Stimulated activated CD4-positive, alpha-beta T cell treated with anti-CD3 and anti-CD28 coated beads, TNF-alpha, amount 100 ng/mL, for 24 hours (primary cell): ENCODE data around the gene HSP90AA1.
"Not testable (repeated sequence)": the region's sequence is repeated elsewhere in the genome, so short reads cannot be mapped to it uniquely, and the experiment has no call there.

Experiments
- DNase-seq, 3 experiments: peaks; one replicate each; pipeline ENCODE4 v3.0.0-alpha.2; 2020; ENCODE audit warnings: low read depth in 3 of 3

The HSP90AA1 gene

DNA sequence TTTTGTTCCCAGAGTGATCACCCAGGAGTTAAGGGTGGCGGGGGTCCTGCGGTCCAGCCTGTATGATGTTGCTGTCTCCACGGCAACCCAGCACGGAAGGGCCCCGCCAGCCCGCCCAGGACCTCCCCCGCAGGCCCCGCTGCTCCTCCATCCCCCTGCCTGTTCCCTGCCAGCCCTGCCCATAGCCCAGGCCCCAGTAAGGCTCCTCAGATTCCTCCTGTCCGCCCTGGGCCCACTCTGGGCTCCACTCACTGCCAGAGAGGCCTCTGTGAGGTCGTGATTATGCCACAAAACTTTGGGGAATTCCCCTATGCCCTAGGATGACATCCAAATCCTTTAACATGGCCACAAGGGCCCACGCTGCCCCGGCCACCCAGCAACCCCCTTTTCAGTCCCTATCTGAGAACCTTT, 20.8 kb downstream of the HSP90AA1 start:
- no peak for DNase-seq

DNA sequence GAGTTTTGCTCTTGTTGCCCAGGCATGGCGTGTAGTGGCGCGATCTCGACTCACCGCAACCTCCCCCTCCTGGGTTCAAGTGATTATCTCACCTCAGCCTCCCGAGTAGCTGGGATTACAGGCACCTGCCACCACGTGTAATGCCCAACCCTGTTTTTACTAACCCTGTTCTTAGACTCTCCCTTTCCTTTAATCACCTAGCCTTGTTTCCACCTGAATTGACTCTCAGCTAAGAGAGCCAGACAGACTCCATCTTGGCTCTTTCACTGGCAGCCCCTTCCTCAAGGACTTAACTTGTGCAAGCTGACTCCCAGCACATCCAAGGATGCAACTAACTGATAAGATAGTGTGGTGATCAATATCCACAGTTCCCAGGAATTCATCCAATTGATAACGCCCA, 22.3 kb downstream of the HSP90AA1 start:
- DNase-seq, result not testable (repeated sequence)

DNA sequence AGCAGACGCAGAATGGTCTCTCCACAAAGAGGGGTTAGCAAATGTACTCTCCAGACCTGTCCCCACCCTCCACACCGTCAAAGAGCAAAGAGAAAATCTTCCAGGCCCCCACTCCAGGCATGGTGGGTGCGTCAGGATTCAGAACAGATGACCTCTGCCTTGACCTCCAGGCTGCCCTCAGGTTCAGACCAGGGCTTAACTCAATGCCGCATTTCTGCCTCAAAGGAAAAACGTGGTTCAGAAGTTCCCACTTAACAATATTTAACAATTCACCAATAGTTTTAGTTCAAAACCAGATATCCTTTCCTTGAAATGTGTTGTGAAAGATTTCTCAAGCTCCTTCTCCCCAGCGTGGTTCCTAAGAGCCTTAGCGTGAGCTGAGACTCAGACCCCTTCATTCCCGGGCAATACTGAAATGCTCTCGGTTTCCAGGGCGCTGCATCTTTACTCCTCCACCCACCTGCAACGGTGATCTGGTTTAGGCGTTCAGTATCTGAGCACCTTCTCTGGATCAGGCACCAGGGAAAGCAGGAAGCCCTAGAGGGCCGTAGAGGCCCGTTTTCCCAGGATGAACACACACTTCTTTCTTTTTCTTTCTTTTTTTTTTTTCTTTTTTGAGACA, 22.9 kb downstream of the HSP90AA1 start:
- no peak for DNase-seq

DNA sequence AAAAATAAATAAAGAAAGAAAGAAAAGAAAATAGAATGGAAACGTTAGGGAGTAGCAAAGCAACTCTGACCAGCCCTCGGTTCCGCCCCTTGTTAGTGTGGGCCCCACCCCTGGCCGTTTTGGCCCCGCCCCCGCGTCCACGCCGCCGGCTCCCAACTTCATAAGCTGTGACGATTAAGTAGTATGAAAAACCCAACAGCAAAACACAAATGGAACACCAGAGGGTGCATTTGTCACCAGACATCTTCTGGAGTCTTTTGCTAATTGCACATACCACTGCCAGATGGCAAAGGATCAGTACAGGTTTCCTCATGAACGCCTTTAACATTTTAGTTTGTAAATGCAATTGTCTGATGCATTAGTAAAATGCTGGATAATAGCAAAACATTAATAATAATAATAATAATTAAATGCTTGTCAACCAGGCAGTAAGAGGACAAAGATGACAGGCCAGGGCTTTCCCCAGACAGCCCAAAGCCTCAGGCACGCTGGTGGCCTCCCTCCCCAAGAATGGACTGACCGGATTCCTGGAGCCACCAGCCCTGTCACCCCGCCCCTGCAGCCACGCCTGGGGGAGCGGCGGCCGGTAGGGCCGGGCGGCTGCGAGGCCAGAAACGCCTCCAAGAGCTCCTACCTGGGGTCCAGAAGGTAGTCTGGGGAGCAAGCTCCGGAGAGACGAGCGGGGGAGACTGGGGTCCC, 23.6 kb downstream of the HSP90AA1 start:
- peak; percentile 42 to 73 (median 47) for DNase-seq

DNA sequence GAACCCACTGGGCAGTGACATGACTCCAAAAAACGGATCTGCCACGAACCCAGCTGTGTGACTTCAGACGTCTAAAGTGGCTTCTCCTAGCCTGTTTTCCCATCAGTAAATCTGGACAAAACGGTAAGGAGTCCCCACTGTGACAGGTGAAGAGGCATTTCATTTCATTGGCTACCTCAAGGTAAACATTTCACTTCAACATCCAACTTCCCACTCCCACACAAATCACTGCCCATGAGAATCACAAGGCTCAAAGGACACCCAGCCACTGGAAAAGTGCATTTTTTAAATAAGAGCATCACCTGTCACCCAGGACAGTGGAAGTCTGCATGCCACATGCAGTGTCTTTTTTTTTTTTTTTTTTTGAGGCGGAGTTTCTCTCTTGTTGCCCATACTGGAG, 27.9 kb downstream of the HSP90AA1 start:
- no peak for DNase-seq

DNA sequence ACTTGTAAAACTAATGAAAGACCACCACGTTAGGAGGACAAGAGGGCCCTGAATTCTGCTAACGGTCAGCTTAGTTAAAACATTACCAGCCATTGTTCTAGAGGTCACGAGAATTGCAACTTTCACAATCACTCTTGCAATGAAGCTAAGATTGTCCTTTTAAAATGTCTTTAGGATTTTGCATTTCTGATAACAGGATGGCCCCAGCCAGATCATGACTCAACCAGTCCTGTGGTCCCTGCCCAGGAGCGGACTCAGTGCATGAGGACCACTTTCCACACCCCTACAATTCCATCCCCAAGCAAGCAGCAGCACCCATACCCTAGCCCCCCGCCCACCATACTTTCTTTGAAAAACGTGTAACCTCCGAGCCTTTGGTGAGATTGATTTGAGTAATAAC, 28.7 kb downstream of the HSP90AA1 start:
- no peak for DNase-seq

DNA sequence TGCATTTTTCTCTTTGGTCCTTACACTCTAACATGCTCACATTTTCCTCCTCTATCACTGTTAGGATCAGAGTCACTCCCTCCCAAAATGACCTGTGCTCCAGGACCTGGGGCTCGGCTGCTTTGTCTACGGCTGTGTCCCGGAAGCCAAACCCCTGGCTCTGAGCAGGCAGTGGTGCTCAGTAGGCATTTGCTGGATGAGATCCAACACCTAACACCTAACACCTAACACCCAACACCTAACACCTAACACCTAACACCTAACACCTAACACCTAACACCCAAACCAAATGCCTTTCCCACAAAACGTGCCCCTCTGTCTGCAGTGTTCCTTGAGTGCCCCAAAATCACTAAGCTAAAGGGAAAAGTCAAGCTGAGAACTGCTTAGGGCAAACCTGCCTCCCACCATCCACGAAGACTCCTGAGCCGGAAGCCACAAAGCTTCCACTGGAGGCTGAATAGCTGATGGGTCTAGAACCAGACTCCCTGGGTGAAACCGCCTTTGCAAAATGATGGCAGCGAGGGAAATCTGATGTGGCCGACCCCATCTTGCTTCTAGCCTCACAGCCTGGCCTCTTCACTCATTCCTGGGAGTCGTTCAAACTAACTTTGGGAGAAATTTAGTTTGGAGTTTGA, 29.2 kb downstream of the HSP90AA1 start:
- no peak for DNase-seq

DNA sequence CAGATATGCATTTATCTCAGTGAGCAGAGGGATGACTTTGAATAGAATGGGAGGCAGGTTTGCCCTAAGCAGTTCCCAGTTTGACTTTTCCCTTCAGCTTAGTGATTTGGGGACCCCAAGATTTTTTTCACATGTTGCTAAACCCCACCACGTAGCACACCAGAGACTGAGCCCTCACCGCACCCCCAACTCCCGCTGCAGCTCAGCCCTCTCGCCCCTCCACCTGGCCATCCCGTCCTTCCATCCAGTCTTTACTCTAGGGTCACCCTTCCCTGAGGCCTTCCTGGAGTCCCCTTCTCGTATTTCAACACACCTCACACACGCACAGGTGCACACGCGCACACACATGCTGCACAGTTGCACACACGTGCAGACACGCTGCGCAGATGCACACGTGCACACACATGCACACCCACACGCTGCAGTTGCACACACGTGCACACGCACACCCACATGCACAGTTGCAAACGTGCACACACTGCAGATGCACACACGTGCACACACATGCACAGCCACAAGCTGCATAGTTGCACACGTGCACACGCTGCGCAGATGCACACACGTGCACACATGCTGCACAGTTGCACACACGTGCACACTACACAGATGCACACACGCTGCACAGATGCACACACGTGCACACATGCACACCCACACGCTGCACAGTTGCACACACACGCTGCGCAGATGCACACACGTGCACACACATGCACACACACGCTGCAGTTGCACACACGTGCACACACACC, 30.0 kb downstream of the HSP90AA1 start:
- no peak for DNase-seq

DNA sequence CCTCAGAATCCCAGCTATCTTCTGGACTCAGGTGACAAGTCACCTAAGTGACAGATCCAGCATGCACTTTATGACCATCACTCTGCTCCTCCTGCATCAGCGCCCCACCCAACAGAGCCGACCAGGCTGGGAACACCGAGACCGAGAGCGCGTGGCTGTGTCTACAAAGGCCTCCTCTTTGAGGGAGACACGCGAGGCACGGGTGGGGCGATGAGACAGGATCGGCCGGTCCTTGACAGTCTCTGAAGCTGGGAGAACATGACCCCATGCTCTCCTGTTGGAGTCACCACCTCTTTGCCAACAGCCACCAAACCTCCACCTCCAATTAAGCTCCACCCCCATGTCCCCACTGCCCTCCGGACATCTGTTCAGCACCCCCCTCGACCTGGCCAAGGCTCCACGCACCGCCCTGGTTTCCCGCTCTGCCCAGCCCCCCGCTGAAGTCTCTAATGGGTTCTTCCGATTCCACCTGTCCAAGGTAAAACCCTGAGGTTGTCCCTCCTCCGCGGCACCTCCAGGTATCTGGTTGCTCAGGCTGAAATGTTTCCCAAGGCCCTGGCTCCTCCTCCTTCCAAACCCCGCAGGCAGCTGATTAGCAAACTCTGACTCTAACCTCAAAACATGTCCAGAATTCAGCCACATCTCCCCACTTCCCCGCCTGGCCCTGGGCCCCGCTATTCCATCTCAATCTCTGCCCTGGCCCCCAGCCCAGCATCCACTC, 31.5 kb downstream of the HSP90AA1 start:
- no peak for DNase-seq

DNA sequence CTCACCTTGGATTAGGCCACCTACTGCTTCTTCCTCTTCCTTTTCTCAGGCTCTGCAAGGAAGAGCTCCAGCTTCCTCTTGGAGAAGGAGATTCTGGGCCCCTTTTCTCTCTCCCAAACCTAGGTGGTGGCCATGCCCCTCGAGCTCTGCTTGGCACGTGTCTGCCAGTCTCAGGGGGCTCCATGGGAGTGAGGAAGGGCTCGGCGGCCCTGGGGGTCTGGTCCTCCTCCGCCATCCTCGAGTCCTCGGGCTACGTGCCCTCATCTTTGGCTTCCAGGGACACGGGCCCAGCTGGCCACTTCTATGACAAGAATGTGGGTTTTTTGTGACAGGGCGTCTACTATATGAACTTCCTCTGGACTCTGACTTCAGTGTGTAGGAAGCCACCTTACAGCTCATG, 34.3 kb downstream of the HSP90AA1 start:
- no peak for DNase-seq

DNA sequence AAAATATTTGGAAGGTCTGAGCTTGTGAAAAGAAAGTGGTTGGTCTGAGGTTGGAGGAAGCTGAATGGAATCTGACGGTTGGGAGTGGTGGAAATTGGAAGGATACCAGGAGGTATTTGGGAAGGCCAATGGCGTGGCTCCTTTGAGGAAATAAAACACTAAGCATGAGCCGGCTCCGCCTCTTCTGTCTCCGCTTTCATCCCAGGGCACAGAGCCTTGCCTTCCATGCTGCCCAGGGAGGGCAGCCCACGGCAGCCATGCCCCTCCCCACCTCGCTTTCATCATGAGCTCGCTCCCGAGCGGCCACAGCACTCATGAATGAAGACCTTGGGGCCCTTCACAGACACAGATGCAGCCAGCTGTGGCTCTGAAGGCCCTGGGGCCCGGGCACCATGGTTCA, 36.2 kb downstream of the HSP90AA1 start:
- DNase-seq, result no peak

DNA sequence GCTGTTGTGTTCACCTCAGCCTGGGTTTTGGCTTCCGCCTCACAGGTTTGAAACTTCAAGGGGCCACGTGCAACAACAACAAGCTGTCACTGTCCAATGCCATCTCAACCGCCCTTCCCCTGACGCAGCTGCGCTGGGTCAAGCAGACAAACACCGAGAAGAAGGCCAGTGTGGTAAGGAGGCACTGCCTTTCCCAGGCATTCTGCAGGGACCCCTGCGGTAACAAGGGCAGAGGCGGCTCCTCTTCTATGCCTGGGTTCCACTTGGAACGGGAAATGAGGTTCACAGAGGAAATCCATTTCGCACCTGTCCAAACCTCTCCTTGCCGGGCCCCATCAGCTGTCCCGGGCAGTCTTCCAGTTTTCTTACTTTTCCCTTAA, 36.8 kb downstream of the HSP90AA1 start:
- no peak for DNase-seq

DNA sequence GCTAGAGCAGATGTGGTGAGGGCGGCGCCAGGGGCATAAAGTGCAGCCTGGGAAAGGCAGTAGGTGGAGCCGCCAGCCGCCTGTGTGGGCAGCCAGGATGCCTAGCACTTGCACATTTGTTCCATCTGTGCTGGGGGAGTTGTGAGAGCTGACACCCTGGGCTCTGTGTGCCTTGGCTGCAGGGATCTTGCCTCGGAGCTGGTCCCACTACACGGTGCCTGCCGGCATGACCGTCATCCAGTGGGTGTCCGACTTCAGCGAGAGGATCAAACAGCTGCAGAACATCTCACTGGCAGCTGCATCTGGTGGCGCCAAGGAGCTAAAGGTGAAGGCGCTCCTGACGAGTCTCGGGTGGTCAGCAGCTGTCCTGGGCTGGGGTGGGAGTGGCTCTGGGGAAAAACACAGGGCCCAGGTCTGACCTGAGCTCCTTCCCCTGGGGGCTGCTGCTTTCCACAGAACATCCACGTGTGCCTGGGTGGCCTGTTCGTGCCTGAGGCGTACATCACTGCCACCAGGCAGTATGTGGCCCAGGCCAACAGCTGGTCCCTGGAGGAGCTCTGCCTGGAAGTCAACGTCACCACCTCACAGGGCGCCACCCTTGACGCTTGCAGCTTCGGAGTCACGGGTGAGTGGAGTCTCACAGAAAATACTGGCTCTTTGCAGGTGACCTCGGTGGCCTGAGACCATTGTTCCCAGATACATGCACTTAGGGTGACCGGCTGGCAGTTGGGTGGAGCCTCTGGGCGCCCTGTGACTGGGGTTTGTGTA, 37.4 kb downstream of the HSP90AA1 start:
- no peak for DNase-seq

DNA sequence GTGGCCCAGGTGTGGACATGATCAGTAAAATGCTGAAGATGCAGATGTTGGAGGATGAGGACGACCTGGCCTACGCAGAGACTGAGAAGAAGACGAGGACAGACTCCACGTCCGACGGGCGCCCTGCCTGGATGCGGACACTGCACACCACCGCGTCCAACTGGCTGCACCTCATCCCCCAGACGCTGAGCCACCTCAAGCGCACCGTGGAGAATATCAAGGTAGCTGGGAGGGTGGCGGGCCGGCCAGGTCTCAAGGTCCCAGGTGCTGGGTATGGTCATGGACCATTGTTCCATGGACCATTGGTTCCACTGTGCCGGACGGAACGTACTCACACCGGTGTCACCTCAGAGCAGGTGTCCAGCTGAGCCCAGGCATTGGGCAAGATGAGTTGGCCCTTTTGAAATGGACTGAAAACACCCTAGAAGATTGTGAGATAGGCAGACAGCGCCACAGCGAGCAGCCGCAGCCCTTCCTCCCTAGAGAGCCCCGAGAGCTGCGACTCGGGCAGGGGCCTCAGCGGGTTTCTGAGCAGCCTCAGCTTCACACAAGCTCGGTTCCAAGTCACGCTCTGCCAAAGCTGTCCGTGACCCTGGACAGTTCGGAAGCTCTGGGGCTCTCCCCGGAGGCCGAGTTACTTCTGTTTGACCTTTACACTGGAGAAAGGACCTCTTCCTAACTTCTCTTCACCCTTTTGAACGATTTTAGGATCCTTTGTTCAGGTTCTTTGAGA, 38.9 kb downstream of the HSP90AA1 start:
- DNase-seq, result no peak

DNA sequence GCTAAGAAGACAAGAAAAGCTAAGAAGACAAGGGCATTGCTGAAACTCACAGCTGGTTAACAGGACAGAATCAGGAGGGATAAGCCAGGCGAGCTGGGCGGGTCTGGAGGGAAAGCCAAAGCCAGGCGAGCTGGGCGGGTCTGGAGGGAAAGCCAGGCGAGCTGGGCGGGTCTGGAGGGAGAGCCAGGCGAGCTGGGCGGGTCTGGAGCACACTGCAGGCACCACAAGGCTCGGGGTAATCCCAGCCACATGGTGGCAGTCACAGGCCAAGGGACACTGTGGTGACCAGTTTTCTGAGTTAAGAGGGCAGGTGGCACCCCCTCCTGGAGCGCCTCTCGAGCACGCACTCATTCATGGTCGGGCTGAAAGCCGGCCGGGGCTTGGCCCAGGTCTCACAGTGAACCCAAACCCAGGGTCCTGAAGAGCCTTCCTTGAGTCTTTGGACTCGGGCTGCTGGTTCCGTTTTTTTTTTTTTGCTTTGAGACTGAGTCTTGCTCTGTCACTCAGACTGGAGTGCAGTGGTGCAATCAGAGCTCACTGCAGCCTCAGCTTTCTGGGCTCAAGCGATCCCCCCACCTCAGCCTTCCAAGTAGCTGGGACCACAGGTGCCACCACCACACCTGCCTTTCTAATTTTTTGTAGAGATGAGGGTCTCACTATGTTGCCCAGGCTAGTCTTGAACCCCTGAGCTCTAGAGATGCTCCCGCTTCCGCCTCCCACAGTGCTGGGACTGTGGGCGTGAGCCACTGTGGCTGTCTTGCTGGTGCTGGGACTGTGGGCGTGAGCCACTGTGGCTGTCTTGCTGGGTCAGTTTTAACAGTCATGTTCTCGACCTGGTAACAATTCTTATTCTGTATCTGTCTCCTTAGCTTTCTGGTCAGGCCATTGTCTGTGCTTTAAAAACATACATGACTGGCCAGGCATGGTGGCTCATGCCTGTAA, 40.2 kb downstream of the HSP90AA1 start:
- DNase-seq, result no peak

DNA sequence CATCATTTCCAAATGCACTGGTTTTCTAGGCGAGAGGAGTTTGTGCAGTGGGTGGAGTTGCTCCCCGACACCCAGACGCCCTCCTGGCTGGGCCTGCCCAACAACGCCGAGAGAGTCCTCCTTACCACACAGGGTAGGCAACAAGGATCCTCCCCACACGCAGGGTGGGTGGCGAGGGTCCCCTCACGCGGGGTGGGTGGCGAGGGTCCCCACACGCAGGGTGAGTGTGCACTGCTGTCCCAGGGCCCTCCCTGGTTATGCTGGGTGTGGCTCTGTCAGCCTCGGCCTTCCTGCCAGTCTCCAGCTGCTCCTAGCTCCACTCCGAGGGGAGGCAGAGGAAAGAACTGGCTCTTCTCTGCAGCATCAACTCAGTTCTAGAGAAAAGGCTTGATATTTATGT, 42.3 kb downstream of the HSP90AA1 start:
- no peak for DNase-seq

DNA sequence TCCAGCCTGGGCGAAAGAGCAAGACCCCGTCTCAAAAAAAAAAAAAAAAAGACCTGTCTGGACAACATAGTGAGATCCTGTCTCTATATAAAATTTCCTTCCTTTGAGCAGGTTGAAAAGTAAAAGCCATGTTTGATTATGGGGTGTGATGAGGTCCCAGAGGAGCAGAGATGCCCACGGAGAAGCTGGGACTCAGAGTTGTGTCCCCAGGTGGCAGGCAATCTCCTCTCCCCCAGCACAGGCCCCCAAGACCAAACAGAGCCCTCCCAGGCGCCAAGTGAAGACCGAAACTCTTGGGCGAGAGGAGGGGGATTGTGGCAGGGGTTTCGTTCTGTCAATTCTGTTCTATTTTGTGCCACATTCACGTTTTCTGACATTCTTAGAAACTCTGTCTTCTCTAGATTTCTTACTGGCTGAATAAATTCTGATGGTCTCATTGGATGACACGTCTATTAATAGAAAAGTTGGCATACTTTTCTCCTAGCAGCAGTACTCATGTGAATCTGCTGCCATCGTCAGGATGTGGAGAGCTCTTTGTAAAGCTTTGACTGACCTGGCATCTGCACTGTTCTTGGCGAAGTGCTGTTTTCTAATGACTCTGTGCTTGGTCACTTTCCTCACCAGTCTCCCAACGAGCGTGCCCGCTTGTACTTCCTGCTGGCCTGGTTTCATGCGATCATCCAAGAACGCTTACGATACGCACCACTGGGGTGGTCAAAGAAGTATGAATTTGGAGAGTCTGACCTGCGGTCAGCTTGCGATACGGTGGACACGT, 43.4 kb downstream of the HSP90AA1 start:
- no peak for DNase-seq

DNA sequence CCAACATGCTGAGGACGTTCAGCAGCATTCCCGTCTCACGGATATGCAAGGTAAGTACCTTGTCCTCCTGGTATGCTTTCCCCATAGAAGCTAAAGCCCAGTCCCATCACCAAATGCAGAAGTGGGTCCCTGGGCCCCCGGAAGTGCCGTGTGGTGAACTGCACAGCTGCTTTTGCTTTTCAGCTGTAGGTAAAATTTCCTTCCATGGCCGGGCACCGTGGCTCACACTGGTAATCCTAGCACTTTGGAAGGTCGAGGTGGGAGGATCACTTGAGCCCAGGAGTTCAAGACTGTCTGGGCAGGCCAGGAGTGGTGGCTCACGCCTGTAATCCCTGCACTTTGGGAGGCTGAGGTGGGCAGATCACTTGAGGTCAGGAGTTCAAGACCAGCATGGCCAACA, 44.1 kb downstream of the HSP90AA1 start:
- no peak for DNase-seq

DNA sequence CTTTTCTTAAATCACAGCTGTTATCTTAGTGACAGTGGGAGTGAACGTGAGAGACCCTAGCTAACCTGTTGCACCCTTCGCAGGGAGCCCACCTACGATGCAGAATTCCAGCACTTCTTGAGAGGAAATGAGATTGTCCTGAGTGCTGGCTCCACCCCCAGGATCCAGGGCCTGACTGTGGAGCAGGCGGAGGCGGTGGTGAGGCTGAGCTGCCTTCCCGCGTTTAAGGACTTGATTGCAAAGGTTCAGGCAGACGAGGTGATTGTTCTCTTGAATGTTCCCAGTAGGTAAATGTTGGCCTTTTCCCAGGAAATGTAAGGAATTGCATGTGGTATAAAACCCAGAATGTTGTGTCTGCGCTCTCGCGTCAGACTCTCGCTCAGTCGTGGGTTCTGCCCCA, 46.7 kb downstream of the HSP90AA1 start:
- no peak for DNase-seq
